PC-9 (cell line): ENCODE results near the gene MYH16. TPM values are rescaled to one million over a fixed set of nuclear protein-coding genes. Genes with fewer than 3 reads are reported as not detected.
"Not testable (repeated sequence)": the region's sequence is repeated elsewhere in the genome, so short reads cannot be mapped to it uniquely, and the experiment has no call there.

Experiments
- BruUV-seq: library from RNA; stranded (reverse); fragments of 400-500 nt; replicated peaks from 2 replicates; lab custom pipeline; 2021; lab: Mats Ljungman, UMichigan
- CTCF ChIA-PET: fragments of 300-600 bp; sonication (Branson Sonifier 250); formaldehyde crosslinking; loops from one replicate; lab custom pipeline; 2022; ENCODE audit warnings: antibody characterized with exemption; lab: Charles Lee
- POLR2A ChIA-PET: fragments of 300-600 bp; sonication (Branson Sonifier 250); formaldehyde crosslinking; loops from one replicate; lab custom pipeline; 2022; ENCODE audit warnings: antibody characterized with exemption; ENCODE audit not compliant: unreplicated experiment; lab: Charles Lee
- DNase-seq, 2 experiments: peaks; one replicate each; pipeline versions ENCODE4 v3.0.0 to v3.0.0-alpha.2; 2015 to 2022; ENCODE audit warnings: mixed read lengths in 1 of 2
- H2AFZ ChIP-seq: fragments of 200-600 bp; sonication (generic); 2 replicates; pipeline ENCODE4 v1.8.1; 2017; ENCODE audit warnings: antibody characterized with exemption
- H3F3A ChIP-seq: fragments of 200-600 bp; sonication (generic); 2 replicates; pipeline ENCODE4 v1.8.1; 2017; ENCODE audit warnings: antibody characterized with exemption, mild to moderate bottlenecking, low read depth; ENCODE audit not compliant: insufficient read depth
- H3K27ac ChIP-seq: fragments of 200-600 bp; sonication (generic); 2 replicates; pipeline ENCODE4 v1.6.1; 2016; ENCODE audit warnings: mixed run types
- H3K27me3 ChIP-seq: fragments of 200-600 bp; sonication (generic); 2 replicates; pipeline ENCODE4 v1.6.1; 2016; ENCODE audit warnings: low read depth, mixed run types; ENCODE audit not compliant: insufficient read depth
- H3K36me3 ChIP-seq: fragments of 200-600 bp; sonication (generic); 2 replicates; pipeline ENCODE4 v1.6.1; 2016; ENCODE audit warnings: low read depth, mixed run types
- H3K4me1 ChIP-seq: fragments of 200-600 bp; sonication (generic); replicated peaks from 2 replicates; pipeline ENCODE4 v1.6.1; 2016; ENCODE audit warnings: mixed run types; ENCODE audit not compliant: insufficient read depth
- H3K4me2 ChIP-seq: fragments of 200-600 bp; sonication (generic); 2 replicates; pipeline ENCODE4 v1.6.1; 2017; ENCODE audit warnings: mixed run types
- H3K4me3 ChIP-seq: fragments of 200-600 bp; sonication (generic); 2 replicates; pipeline ENCODE4 v1.6.1; 2016; ENCODE audit warnings: mixed run types
- H3K79me2 ChIP-seq: fragments of 200-600 bp; sonication (generic); 2 replicates; pipeline ENCODE4 v1.6.1; 2017; ENCODE audit warnings: low read depth, mixed run types
- H3K9me2 ChIP-seq: fragments of 200-600 bp; sonication (generic); 2 replicates; pipeline ENCODE4 v1.8.1; 2017; ENCODE audit warnings: mild to moderate bottlenecking; ENCODE audit not compliant: insufficient read depth
- H3K9me3 ChIP-seq: fragments of 200-600 bp; sonication (generic); 2 replicates; pipeline ENCODE4 v1.8.1; 2016; ENCODE audit warnings: low read depth; ENCODE audit not compliant: insufficient read depth
- H4K20me1 ChIP-seq: fragments of 200-600 bp; sonication (generic); 2 replicates; pipeline ENCODE4 v1.8.1; 2017; ENCODE audit not compliant: insufficient read depth
- CTCF ChIP-seq: fragments of 200-600 bp; sonication (generic); conservative IDR thresholded peaks from 2 replicates; pipeline ENCODE4 v1.6.1; 2017; ENCODE audit warnings: mixed run types, antibody characterized with exemption, mild to moderate bottlenecking, moderate library complexity
- EZH2 ChIP-seq: fragments of 200-600 bp; sonication (generic); IDR thresholded peaks from 2 replicates; pipeline ENCODE4 v1.8.0; 2017; ENCODE audit warnings: antibody characterized with exemption, low read depth
- intact Hi-C: fragments of 100-400 bp; cut with micrococcal nuclease; formaldehyde crosslinking; loops from one replicate; pipeline ENCODE4 v1.10.0; 2022; ENCODE audit not compliant: unreplicated experiment
- total RNA-seq: library from RNA; stranded (reverse); gene quantifications from 2 replicates; pipeline ENCODE4 v1.2.3, GENCODE V29; 2021

Gene MYH16
- total RNA-seq, 1 experiment from 2014 or later: 18.0 TPM

- intact Hi-C loops: loop anchor here (1.0 to 5.0 kb wide), 6 partner anchors 89 to 273 kb away; no protein-coding TSS in a partner anchor
- ChIA-PET POLR2A (interaction anchor here (0.6 kb wide), 1 partner anchor 372 kb away, joined by 3 read pairs; no protein-coding TSS in a partner anchor), CTCF (interaction anchor here (1.0 kb wide), 1 partner anchor 18 kb away, joined by 3 read pairs; no protein-coding TSS in a partner anchor)
- Histone ChIP-seq H3K27ac (no peak overlapping the region), H3K9me3 (no peaks in the 10 kb centered on the region), H3K9me2 (no peaks in the 10 kb centered on the region), H3K36me3 (0 out of 2 replicates have a peak, but pooled peaks cover 5% of the 10 kb centered on the region), H3K4me1 (peaks cover 7% of the 10 kb centered on the region), H3K27me3 (no peaks in the 10 kb centered on the region), H3F3A (peaks cover 7% of the 10 kb centered on the region; the same call in 1 of the 2 replicates), H3K4me2 (peak overlapping the region; percentile 61; the same call in 1 of the 2 replicates), H3K4me3 (no peak overlapping the region), H4K20me1 (no peaks in the 10 kb centered on the region), H3K79me2 (peaks cover 4% of the 10 kb centered on the region; the same call in 1 of the 2 replicates), H2AFZ (no peak overlapping the region)
- DNase-seq: no peak
- no peak for TF ChIP-seq EZH2
- peak; percentile 41; the same call in 1 of the 2 replicates for TF ChIP-seq CTCF
- no TSS peak for BruUV-seq
Observed at GRCh38 chr7:99313204-99313573, 40.5 kb downstream of the MYH16 start.

- ChIA-PET CTCF (interaction anchor here (0.7 kb wide), 1 partner anchor 270 kb away, joined by 3 read pairs; no protein-coding TSS in a partner anchor), POLR2A (no interaction called here)
- intact Hi-C loops: loop anchor here (5.0 kb wide), 2 partner anchors 102 to 187 kb away; no protein-coding TSS in a partner anchor
- Histone ChIP-seq H3K4me3 (no peak overlapping the region), H3K27ac (no peak overlapping the region), H3K79me2 (peaks cover 4% of the 10 kb centered on the region; the same call in 1 of the 2 replicates), H3K4me2 (no peak overlapping the region), H3K4me1 (peaks cover 7% of the 10 kb centered on the region), H3K27me3 (no peaks in the 10 kb centered on the region), H4K20me1 (no peaks in the 10 kb centered on the region), H3F3A (peaks cover 7% of the 10 kb centered on the region; the same call in 1 of the 2 replicates), H3K36me3 (0 out of 2 replicates have a peak, but pooled peaks cover 1% of the 10 kb centered on the region), H2AFZ (no peak overlapping the region), H3K9me3 (no peaks in the 10 kb centered on the region), H3K9me2 (no peaks in the 10 kb centered on the region)
- no peak for DNase-seq
- no TSS peak for BruUV-seq
- TF ChIP-seq EZH2 (no peak), CTCF (no peak)
Observed at GRCh38 chr7:99314504-99314903, 41.9 kb downstream of the MYH16 start.

GRCh38 chr7:99320371-99320770, 47.7 kb downstream of the MYH16 start:
- Histone ChIP-seq H3K4me3 (no peak overlapping the region), H3K9me3 (no peaks in the 10 kb centered on the region), H2AFZ (no peak overlapping the region), H3K36me3 (no peaks in the 10 kb centered on the region), H3K4me1 (peaks cover 8% of the 10 kb centered on the region; the same call in 1 of the 2 replicates), H3K79me2 (peaks cover 14% of the 10 kb centered on the region), H4K20me1 (no peaks in the 10 kb centered on the region), H3K4me2 (no peak overlapping the region), H3F3A (peaks cover 14% of the 10 kb centered on the region; the same call in 1 of the 2 replicates), H3K27ac (no peak overlapping the region), H3K9me2 (no peaks in the 10 kb centered on the region), H3K27me3 (no peaks in the 10 kb centered on the region)
- no peak for TF ChIP-seq EZH2
- TF ChIP-seq CTCF: no peak
- no TSS peak for BruUV-seq
- ChIA-PET POLR2A (interaction anchor here (0.6 kb wide), 1 partner anchor 276 kb away, joined by 4 read pairs; no protein-coding TSS in a partner anchor), CTCF (no interaction called here)
- DNase-seq: no peak
- intact Hi-C loops: no loop called here

- Histone ChIP-seq H3F3A (peaks cover 18% of the 10 kb centered on the region; the same call in 1 of the 2 replicates), H3K79me2 (peaks cover 35% of the 10 kb centered on the region), H3K4me1 (peaks cover 19% of the 10 kb centered on the region)
- H3K4me3 ChIP-seq, H3K27me3 ChIP-seq, H3K4me2 ChIP-seq, H3K27ac ChIP-seq, H4K20me1 ChIP-seq, H3K36me3 ChIP-seq, CTCF ChIA-PET, DNase-seq, H3K9me2 ChIP-seq, BruUV-seq, H3K9me3 ChIP-seq, intact Hi-C loops, H2AFZ ChIP-seq: not testable (repeated sequence)
- POLR2A ChIA-PET: interaction anchor here (0.6 kb wide), 1 partner anchor 149 kb away, joined by 8 read pairs; no protein-coding TSS in a partner anchor
Observed at GRCh38 chr7:99322659-99323058, 50.0 kb downstream of the MYH16 start.
